Measurements from ENCODE around the gene C8G. TPM values are rescaled to one million over a fixed set of nuclear protein-coding genes. Genes with fewer than 3 reads are reported as not detected.

Gene C8G
- total and polyA plus RNA-seq, 2 donors (not counting 1 experiment from before 2014, with no cell fraction given) = 1.7 to 2.8 TPM

DNA sequence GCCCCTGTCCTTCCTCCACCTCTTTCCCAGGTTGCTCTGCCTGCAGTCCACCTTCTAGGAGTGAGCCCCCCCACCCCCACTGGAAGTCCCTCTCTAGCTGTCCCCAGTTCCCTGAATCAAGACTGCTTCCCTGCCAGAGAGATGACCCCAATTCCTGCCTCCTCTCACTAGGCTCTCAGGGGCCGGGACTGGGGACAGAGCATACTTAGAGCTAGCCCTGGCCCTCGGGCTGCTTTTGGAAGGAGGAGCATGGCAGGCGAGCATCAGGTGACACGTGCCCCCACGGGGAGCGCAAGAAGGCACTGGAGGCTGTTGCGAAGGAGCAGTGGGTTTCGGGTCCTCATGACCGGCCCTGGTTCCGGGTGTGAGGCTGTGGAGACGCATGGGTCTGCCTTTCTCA is 49.0 kb upstream of the C8G start:
- Histone ChIP-seq H3K79me2 (ENCODE audit: control insufficient read depth, insufficient read depth, low read length) (peaks cover 94% of the 10 kb centered on the region), H3K27me3 (replicated peaks in 1 of 4; ENCODE audit: control extremely low read depth in 1 of 4, control insufficient read depth in 3 of 4, insufficient read depth in 4 of 4, low read length in 3 of 4) (no peaks in the 10 kb centered on the region), H3K36me3 (replicated peaks in 1 of 2; ENCODE audit: control extremely low read depth in 1 of 2, control insufficient read depth in 1 of 2, extremely low read depth in 1 of 2, insufficient read depth in 2 of 2, low read length in 1 of 2) (peaks cover 0 to 40% of the 10 kb centered on the region in 2 experiments), H3K9me3 (ENCODE audit: control extremely low read depth in 1 of 3, control insufficient read depth in 2 of 3, insufficient read depth in 1 of 3, low read length in 2 of 3) (no peaks in the 10 kb centered on the region), H4K20me1 (ENCODE audit: control insufficient read depth, insufficient read depth, low read length, poor library complexity, severe bottlenecking) (peaks cover 76% of the 10 kb centered on the region), H3K9ac (ENCODE audit: low read length) (no peak overlapping the region), H3K4me2 (replicated peaks; ENCODE audit: low read depth, low read length, poor library complexity, severe bottlenecking) (no peak overlapping the region), H3K4me3 (ENCODE audit: control extremely low read depth in 1 of 5, extremely low read depth in 1 of 5, insufficient read depth in 1 of 5, low read depth in 2 of 5, low read length in 4 of 5) (no peak overlapping the region), H3K27ac (ENCODE audit: low read length in 2 of 2) (no peak overlapping the region), H2AFZ (ENCODE audit: insufficient read depth, low read depth, low read length, poor library complexity, severe bottlenecking) (no peak overlapping the region), H3K4me1 (ENCODE audit: control insufficient read depth in 2 of 2, insufficient read depth in 2 of 2, low read length in 2 of 2) (peaks cover under 1 to 28% of the 10 kb centered on the region in 2 donors)
- Mint-ChIP-seq H3K4me1 (peaks cover 37% of the 10 kb centered on the region), H3K27ac (no peak overlapping the region), H3K4me3 (no peak overlapping the region), H3K27me3 (no peaks in the 10 kb centered on the region), H3K9me3 (ENCODE audit: insufficient read depth) (no peaks in the 10 kb centered on the region)
- CTCF ChIA-PET = no interaction called here
- intact Hi-C loops (cut with micrococcal nuclease) = no loop called here
- ATAC-seq (ENCODE audit: low read depth) (no peak), DNase-seq (no peak)
- POLR2A ChIA-PET = no interaction called here
- TF ChIP-seq EZH2 (IDR thresholded peaks at IDR 0.05; ENCODE audit: borderline replicate concordance, insufficient read depth, low read depth, low read length, poor library complexity, severe bottlenecking) = no peak
- TF ChIP-seq, protein P1, sequence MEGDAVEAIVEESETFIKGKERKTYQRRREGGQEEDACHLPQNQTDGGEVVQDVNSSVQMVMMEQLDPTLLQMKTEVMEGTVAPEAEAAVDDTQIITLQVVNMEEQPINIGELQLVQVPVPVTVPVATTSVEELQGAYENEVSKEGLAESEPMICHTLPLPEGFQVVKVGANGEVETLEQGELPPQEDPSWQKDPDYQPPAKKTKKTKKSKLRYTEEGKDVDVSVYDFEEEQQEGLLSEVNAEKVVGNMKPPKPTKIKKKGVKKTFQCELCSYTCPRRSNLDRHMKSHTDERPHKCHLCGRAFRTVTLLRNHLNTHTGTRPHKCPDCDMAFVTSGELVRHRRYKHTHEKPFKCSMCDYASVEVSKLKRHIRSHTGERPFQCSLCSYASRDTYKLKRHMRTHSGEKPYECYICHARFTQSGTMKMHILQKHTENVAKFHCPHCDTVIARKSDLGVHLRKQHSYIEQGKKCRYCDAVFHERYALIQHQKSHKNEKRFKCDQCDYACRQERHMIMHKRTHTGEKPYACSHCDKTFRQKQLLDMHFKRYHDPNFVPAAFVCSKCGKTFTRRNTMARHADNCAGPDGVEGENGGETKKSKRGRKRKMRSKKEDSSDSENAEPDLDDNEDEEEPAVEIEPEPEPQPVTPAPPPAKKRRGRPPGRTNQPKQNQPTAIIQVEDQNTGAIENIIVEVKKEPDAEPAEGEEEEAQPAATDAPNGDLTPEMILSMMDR (IDR thresholded peaks at IDR 0.05) = no peak
- 91% methylated on average over 11 of the region's 11 CpGs for WGBS (ENCODE audit: insufficient coverage)

DNA sequence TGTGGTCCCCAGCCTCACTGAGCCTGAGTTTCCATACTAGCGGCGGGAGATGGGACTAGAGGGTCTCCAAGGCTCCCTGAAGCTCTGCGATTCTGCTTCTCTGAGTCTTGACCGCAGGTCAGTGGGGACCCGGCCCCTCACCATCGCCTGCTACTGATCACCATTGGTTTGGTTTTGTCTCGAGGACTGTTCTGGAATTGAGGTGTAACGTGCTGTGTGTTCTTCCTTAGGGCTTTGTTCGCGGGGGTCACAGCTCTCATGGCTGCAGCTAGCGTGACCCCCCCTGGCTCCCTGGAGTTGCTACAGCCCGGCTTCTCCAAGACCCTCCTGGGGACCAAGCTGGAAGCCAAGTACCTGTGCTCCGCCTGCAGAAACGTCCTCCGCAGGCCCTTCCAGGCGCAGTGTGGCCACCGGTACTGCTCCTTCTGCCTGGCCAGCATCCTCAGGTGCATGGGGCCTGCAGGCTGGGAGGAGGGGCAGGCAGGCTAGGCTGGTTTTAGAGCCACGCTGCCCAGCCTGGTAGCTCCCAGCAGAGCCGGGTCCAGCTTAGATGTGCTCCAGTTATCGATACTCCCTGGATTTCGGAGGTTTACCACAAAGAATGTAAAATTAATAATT is 46.5 kb upstream of the C8G start:
- Histone ChIP-seq H4K20me1 (ENCODE audit: control insufficient read depth, insufficient read depth, low read length, poor library complexity, severe bottlenecking) (peaks cover 59% of the 10 kb centered on the region), H2AFZ (ENCODE audit: insufficient read depth, low read depth, low read length, poor library complexity, severe bottlenecking) (no peak overlapping the region), H3K9me3 (ENCODE audit: control extremely low read depth in 1 of 3, control insufficient read depth in 2 of 3, insufficient read depth in 1 of 3, low read length in 2 of 3) (no peaks in the 10 kb centered on the region), H3K27ac (ENCODE audit: low read length in 2 of 2) (no peak overlapping the region), H3K4me3 (ENCODE audit: control extremely low read depth in 1 of 5, extremely low read depth in 1 of 5, insufficient read depth in 1 of 5, low read depth in 2 of 5, low read length in 4 of 5) (no peak overlapping the region), H3K27me3 (replicated peaks in 1 of 4; ENCODE audit: control extremely low read depth in 1 of 4, control insufficient read depth in 3 of 4, insufficient read depth in 4 of 4, low read length in 3 of 4) (no peaks in the 10 kb centered on the region), H3K36me3 (replicated peaks in 1 of 2; ENCODE audit: control extremely low read depth in 1 of 2, control insufficient read depth in 1 of 2, extremely low read depth in 1 of 2, insufficient read depth in 2 of 2, low read length in 1 of 2) (peaks cover 0 to 40% of the 10 kb centered on the region in 2 experiments), H3K9ac (ENCODE audit: low read length) (no peak overlapping the region), H3K4me1 (ENCODE audit: control insufficient read depth in 2 of 2, insufficient read depth in 2 of 2, low read length in 2 of 2) (peaks cover 24 to 45% of the 10 kb centered on the region in 2 donors), H3K4me2 (replicated peaks; ENCODE audit: low read depth, low read length, poor library complexity, severe bottlenecking) (no peak overlapping the region), H3K79me2 (ENCODE audit: control insufficient read depth, insufficient read depth, low read length) (peaks cover 80% of the 10 kb centered on the region)
- Mint-ChIP-seq H3K9me3 (ENCODE audit: insufficient read depth) (no peaks in the 10 kb centered on the region), H3K4me3 (no peak overlapping the region), H3K4me1 (peaks cover 49% of the 10 kb centered on the region), H3K27me3 (no peaks in the 10 kb centered on the region), H3K27ac (no peak overlapping the region)
- TF ChIP-seq, protein P1 (IDR thresholded peaks at IDR 0.05) = no peak
- TF ChIP-seq EZH2 (IDR thresholded peaks at IDR 0.05; ENCODE audit: borderline replicate concordance, insufficient read depth, low read depth, low read length, poor library complexity, severe bottlenecking) = no peak
- intact Hi-C loops (cut with micrococcal nuclease) = no loop called here
- ATAC-seq (ENCODE audit: low read depth) (no peak), DNase-seq (no peak)
- ChIA-PET POLR2A (interaction anchor here (0.6 kb wide), 1 partner anchor 99 kb away, joined by 7 read pairs; no protein-coding TSS in a partner anchor), CTCF (interaction anchor here (0.7 to 2.6 kb wide), 3 partner anchors 17 to 136 kb away, joined by 3 to 12 read pairs (median 6); partner anchors contain the start of gene AJM1)
- 96% methylated on average over 18 of the region's 21 CpGs for WGBS (ENCODE audit: insufficient coverage)

Measured in B cell (primary cell).